ENCODE data around the gene AICDA.

The AICDA gene

GRCh38 chr12:8612629-8613028 is at the start of gene AICDA:
AICDA (minus strand) TSS chr12:8612859; CDS start chr12:8612767, 92 bp downstream.
- no peak for DNase-seq (ENCODE audit: low read depth)
- TF ChIP-seq CTCF (conservative IDR thresholded peaks at IDR 0.05; ENCODE audit: low read depth, low read length), result no peak
- no peak within 1 kb of the TSS for H3K4me3 ChIP-seq (ENCODE audit: low read length)

GRCh38 chr12:8661751-8662150 is 49.1 kb upstream of the AICDA start:
- no peak overlapping the region for H3K4me3 ChIP-seq (ENCODE audit: low read length)
- DNase-seq (ENCODE audit: low read depth), result no peak

GRCh38 chr12:8661016-8661415 is 48.4 kb upstream of the AICDA start:
- DNase-seq (ENCODE audit: low read depth), result no peak
- H3K4me3 ChIP-seq (ENCODE audit: low read length), result no peak overlapping the region
- no peak for TF ChIP-seq CTCF (conservative IDR thresholded peaks at IDR 0.05; ENCODE audit: low read depth, low read length)

More at GRCh38 chr12:8661751-8662150, 49.1 kb upstream of the AICDA start:
- TF ChIP-seq CTCF (conservative IDR thresholded peaks at IDR 0.05; ENCODE audit: low read depth, low read length), result no peak

GRCh38 chr12:8658346-8658745 is 45.7 kb upstream of the AICDA start:
- H3K4me3 ChIP-seq (ENCODE audit: low read length), result no peak overlapping the region
- DNase-seq (ENCODE audit: low read depth), result no peak
- no peak for TF ChIP-seq CTCF (conservative IDR thresholded peaks at IDR 0.05; ENCODE audit: low read depth, low read length)

- no peak for DNase-seq (ENCODE audit: low read depth)
- TF ChIP-seq CTCF (conservative IDR thresholded peaks at IDR 0.05; ENCODE audit: low read depth, low read length), result no peak
Observed at GRCh38 chr12:8655421-8655820, 42.8 kb upstream of the AICDA start.

GRCh38 chr12:8648576-8649205 is 36.0 kb upstream of the AICDA start:
- H3K4me3 ChIP-seq (ENCODE audit: low read length), result no peak overlapping the region
- TF ChIP-seq CTCF (conservative IDR thresholded peaks at IDR 0.05; ENCODE audit: low read depth, low read length), result no peak
- no peak for DNase-seq (ENCODE audit: low read depth)

More at GRCh38 chr12:8655421-8655820, 42.8 kb upstream of the AICDA start:
- no peak overlapping the region for H3K4me3 ChIP-seq (ENCODE audit: low read length)

GRCh38 chr12:8647968-8648367 is 35.3 kb upstream of the AICDA start:
- no peak for DNase-seq (ENCODE audit: low read depth)
- no peak overlapping the region for H3K4me3 ChIP-seq (ENCODE audit: low read length)
- no peak for TF ChIP-seq CTCF (conservative IDR thresholded peaks at IDR 0.05; ENCODE audit: low read depth, low read length)
